Lung (tissue), 12 donors: ENCODE results near the gene PCSK4. TPM values are rescaled to one million over a fixed set of nuclear protein-coding genes. Genes with fewer than 3 reads are reported as not detected.

Experiments used
- ATAC-seq: fragments of 200-7000 bp; cut with Tn5 transposase; one replicate; pipeline ENCODE4 v1.9.1; 2020; ENCODE audit warnings: moderate number of reproducible peaks; ENCODE audit not compliant: insufficient read depth, low FRiP score
- DNase-seq, 3 donors: peaks; one replicate each; pipeline ENCODE4 v3.0.0-alpha.2; 2013 to 2017
- H3K27ac ChIP-seq, 2 donors: one replicate each; pipeline ENCODE4 v1.5.1; 2013; ENCODE audit warnings: mild to moderate bottlenecking in 2 of 2, moderate library complexity in 2 of 2, control low read depth in 1 of 2, inconsistent platforms in 1 of 2, low read depth in 1 of 2, low read length in 1 of 2
- H3K27me3 ChIP-seq, 3 donors: one replicate each; pipeline ENCODE4 v1.5.1; 2013; ENCODE audit warnings: low read length in 2 of 3; ENCODE audit not compliant: control insufficient read depth in 3 of 3, insufficient read depth in 3 of 3
- H3K36me3 ChIP-seq, 4 donors: one replicate each; pipeline ENCODE4 v1.5.1; 2013; ENCODE audit warnings: low read length in 4 of 4, mild to moderate bottlenecking in 1 of 4, moderate library complexity in 1 of 4; ENCODE audit not compliant: control insufficient read depth in 4 of 4, insufficient read depth in 4 of 4
- H3K4me1 ChIP-seq, 5 donors: one replicate each; pipeline ENCODE4 v1.5.1; 2013; ENCODE audit warnings: low read length in 5 of 5, mild to moderate bottlenecking in 2 of 5, moderate library complexity in 1 of 5; ENCODE audit not compliant: control insufficient read depth in 5 of 5, insufficient read depth in 5 of 5
- H3K4me3 ChIP-seq: one replicate; pipeline ENCODE4 v1.5.1; 2013; ENCODE audit warnings: mild to moderate bottlenecking, control low read depth, moderate library complexity
- H3K9ac ChIP-seq, 2 donors: one replicate each; pipeline ENCODE4 v1.5.1; 2013; ENCODE audit warnings: low read length in 2 of 2, control low read depth in 1 of 2; ENCODE audit not compliant: insufficient read depth in 1 of 2
- H3K9me3 ChIP-seq, 4 donors: one replicate each; pipeline ENCODE4 v1.5.1; 2013; ENCODE audit warnings: low read length in 3 of 4, mild to moderate bottlenecking in 1 of 4, moderate library complexity in 1 of 4; ENCODE audit not compliant: control insufficient read depth in 4 of 4, insufficient read depth in 3 of 4
- CTCF ChIP-seq: IDR thresholded peaks from 2 replicates; pipeline ENCODE4 v1.5.1; 2012; ENCODE audit warnings: mild to moderate bottlenecking; ENCODE audit errors: control extremely low read depth, extremely low read depth
- WGBS, 2 donors: extraction: QIAGEN DNeasy Blood & Tissue Kit; methylation state at CpG; one replicate each; pipeline ENCODE4 v1.1.7; 2013; 5-methylcytosine and 5-hydroxymethylcytosine counted together
- polyA plus RNA-seq, 2 donors: library from polyadenylated mRNA; stranded (reverse); fragments of 200-250 nt; gene quantifications; one replicate each; pipeline ENCODE4 v1.2.1, GENCODE V29; 2013
- total RNA-seq, 2 donors: library from RNA; depleted of rRNA in 1 of 2; stranded (reverse); fragments of >200 nt in 1 of 2; gene quantifications; one replicate each; pipeline ENCODE4 v1.2.1, GENCODE V29; 2014 to 2021
- donor health status: control.
- donor health status: control.
- donor health status: Bipolar disorder and iron deficiency.
- donor health status: healthy.
- donor health status: DM: yes; HTN: yes; CAD: no.

The PCSK4 gene
- total and polyA plus RNA-seq, 4 donors = 2.3 to 7.9 (median 5.4) TPM

DNA sequence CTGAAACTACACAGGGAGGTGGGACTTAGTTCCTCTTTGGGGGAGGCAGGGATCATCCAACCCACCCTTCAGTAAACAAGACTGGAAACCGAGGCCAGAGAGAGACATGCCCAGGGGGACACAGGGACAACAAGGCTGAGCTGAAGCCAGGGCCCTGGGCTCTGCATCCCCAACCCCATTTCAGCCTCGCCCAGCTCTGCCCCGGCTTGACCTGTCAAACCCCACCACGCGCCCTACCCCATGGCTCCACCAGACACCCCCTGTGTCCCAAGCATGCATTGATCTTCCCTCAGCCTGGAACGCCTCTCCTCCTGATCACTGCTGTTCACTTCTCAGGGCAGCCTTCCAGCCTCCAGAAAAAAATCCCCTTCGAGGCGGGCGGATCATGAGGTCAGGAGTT is 42.2 kb downstream of the PCSK4 start:
- peaks cover 0 to under 1% (median 0%) of the 10 kb centered on the region in 4 donors for H3K36me3 ChIP-seq
- WGBS, 2 donors = 85 to 93% methylated on average over 9 of the region's 9 CpGs
- no peak overlapping the region for H3K9ac ChIP-seq
- H3K9me3 ChIP-seq = peaks cover 0 to 2% (median 0%) of the 10 kb centered on the region in 4 donors
- peaks cover 11 to 52% (median 27%) of the 10 kb centered on the region in 3 donors for H3K27me3 ChIP-seq
- no peak for TF ChIP-seq CTCF
- H3K4me1 ChIP-seq = peaks cover 0 to 17% (median 0%) of the 10 kb centered on the region in 5 donors
- ATAC-seq (no peak), DNase-seq (no peak)
- H3K4me3 ChIP-seq = no peak overlapping the region
- no peak overlapping the region for H3K27ac ChIP-seq

DNA sequence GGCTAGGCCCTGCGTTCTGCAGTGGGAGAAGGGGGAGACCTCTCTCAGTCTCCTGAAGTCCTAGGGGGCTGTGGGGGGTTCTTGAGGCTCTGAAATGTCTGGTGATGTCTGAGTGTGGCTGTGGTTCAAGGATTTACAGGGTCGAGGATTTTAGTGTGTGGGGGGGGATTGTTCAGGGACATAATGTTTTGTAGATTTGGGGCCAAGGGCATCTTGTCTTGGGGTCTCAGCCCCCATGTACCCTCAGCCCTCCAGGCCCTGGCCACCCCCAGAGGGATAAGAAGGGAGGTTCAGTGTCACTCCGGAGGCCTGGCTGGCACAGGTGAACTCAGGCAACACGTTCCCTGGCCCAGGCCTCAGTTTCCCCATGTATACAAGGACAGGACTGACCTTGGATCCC is 42.6 kb downstream of the PCSK4 start:
- no peak for ATAC-seq
- Histone ChIP-seq H3K9ac (no peak overlapping the region), H3K27ac (no peak overlapping the region), H3K4me3 (no peak overlapping the region), H3K9me3 (peaks cover 0 to 2% (median 0%) of the 10 kb centered on the region in 4 donors), H3K27me3 (peaks cover 10 to 47% (median 27%) of the 10 kb centered on the region in 3 donors), H3K4me1 (peaks cover 0 to 13% (median 0%) of the 10 kb centered on the region in 5 donors), H3K36me3 (peaks cover 0 to 5% (median 2%) of the 10 kb centered on the region in 4 donors)
- 32 to 34% methylated on average over 4 of the region's 4 CpGs for WGBS, 2 donors
- no peak for DNase-seq
- TF ChIP-seq CTCF = no peak

GRCh38 chr19:1446713-1447481 is 43.3 kb downstream of the PCSK4 start:
- ATAC-seq (no peak), DNase-seq (no peak)
- no peak for TF ChIP-seq CTCF
- peaks cover 6 to 42% (median 24%) of the 10 kb centered on the region in 3 donors for H3K27me3 ChIP-seq
- no peak overlapping the region for H3K9ac ChIP-seq
- 3% methylated on average over 52 to 63 of the region's 63 CpGs for WGBS, 2 donors
- H3K9me3 ChIP-seq = no peaks in the 10 kb centered on the region
- H3K27ac ChIP-seq = no peak overlapping the region
- H3K4me3 ChIP-seq = no peak overlapping the region
- peaks cover 0 to 7% (median 0%) of the 10 kb centered on the region in 5 donors for H3K4me1 ChIP-seq
- H3K36me3 ChIP-seq = peaks cover 5 to 10% (median 6%) of the 10 kb centered on the region in 4 donors
